ENCODE results near the gene BMAL2. TPM values are rescaled to one million over a fixed set of nuclear protein-coding genes. Genes with fewer than 3 reads are reported as not detected.

Gene BMAL2, protein sequence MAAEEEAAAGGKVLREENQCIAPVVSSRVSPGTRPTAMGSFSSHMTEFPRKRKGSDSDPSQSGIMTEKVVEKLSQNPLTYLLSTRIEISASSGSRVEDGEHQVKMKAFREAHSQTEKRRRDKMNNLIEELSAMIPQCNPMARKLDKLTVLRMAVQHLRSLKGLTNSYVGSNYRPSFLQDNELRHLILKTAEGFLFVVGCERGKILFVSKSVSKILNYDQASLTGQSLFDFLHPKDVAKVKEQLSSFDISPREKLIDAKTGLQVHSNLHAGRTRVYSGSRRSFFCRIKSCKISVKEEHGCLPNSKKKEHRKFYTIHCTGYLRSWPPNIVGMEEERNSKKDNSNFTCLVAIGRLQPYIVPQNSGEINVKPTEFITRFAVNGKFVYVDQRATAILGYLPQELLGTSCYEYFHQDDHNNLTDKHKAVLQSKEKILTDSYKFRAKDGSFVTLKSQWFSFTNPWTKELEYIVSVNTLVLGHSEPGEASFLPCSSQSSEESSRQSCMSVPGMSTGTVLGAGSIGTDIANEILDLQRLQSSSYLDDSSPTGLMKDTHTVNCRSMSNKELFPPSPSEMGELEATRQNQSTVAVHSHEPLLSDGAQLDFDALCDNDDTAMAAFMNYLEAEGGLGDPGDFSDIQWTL
- total RNA-seq (2021; ENCODE audit: unreplicated experiment) (21.5 TPM), Bru-seq, nascent RNA (percentile 65 among the genes with signal in this experiment), BruChase-seq, experiment 1, labeled RNA remaining after a 6-hour chase (percentile 65 among the genes with signal in this experiment), BruChase-seq, experiment 2, labeled RNA remaining after a 2-hour chase (percentile 56 among the genes with signal in this experiment)
- polyA plus RNA-seq (2012), result 4.4 and 6.1 TPM in 2 replicates
- long read RNA-seq, partial matches to known transcripts, result 1 of 17 reads
- long read RNA-seq, other reads (novel, unspliced or antisense), result 13 of 17 reads

DNA sequence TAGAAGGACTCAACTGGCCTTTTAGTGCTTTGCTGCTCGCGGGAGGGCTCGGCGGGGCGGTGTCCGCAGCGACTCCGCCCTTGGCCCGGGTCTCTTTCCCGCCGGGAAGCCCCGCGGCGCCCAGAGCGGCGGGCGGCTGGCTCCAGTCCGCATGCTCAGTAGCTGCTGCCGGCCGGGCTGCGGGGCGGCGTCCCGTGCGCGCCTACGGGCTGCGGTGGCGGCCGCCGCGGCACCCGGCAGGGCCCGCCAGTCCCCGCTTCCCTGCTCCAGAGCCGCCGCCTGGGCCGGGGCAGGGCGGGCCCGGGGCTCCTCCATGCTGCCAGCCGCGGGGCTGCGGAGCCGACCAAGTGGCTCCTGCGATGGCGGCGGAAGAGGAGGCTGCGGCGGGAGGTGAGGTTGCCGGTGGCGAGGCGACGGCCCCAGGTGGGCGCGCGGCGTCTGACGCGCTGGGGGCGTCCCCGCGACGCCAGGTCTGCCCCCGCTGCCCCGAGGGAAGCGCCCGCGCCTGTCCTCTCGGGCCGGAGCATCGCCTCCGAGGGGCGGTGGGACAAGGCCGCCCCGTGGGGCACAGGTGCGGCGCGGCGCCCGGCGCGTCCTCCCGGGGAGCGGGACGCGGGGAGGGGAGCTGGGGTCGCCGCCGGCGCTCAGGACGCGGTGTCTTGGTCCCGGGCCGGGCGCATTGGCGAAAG is at the start of gene BMAL2:
TSS of gene BMAL2 (plus strand) at position 123 of the 689 bp plus-strand sequence. CDS start at position 360, 237 bp downstream.
- CTCF ChIA-PET, result interaction anchor here (0.7 kb wide), 1 partner anchor 400 kb away, joined by 3 read pairs; no protein-coding TSS in a partner anchor
- no peaks in the 10 kb centered on the region for H3K9me2 ChIP-seq (ENCODE audit: insufficient read depth)
- DNase-seq (ENCODE audit: low read depth, low spot score) (no peak), ATAC-seq (peak; percentile 76)
- RAD21 ChIA-PET (ENCODE audit: low non-redundant PET in 1 of 2, low total read pairs in 2 of 2, uncharacterized antibody in 2 of 2, unreplicated experiment in 2 of 2), result no interaction called here
- H4K20me1 ChIP-seq (ENCODE audit: insufficient read depth), result no peaks in the 10 kb centered on the region
- H2AFZ ChIP-seq (ENCODE audit: low read depth, low read length, poor library complexity, severe bottlenecking), result peak within 1 kb of the TSS; percentile 79
- H3K4me2 ChIP-seq (ENCODE audit: low read length), result peak within 1 kb of the TSS; percentile 95
- peaks cover 14% of the 10 kb centered on the region for H3K79me2 ChIP-seq (ENCODE audit: insufficient read depth, low read length)
- H3K9me3 ChIP-seq (ENCODE audit: control insufficient read depth in 1 of 2, insufficient read depth in 1 of 2, low read depth in 1 of 2, low read length in 2 of 2), result no peaks in the 10 kb centered on the region
- H3K36me3 ChIP-seq (ENCODE audit: control insufficient read depth in 1 of 2, insufficient read depth in 2 of 2, low read length in 2 of 2), result no peaks in the 10 kb centered on the region
- H3K9ac ChIP-seq (ENCODE audit: low read length), result peak within 1 kb of the TSS; percentile 70
- peak within 1 kb of the TSS; percentile 61 to 78 for H3K4me3 ChIP-seq (replicated peaks in 1 of 2; ENCODE audit: low read depth in 1 of 2, low read length in 2 of 2)
- POLR2A ChIA-PET, result interaction anchor here (1.2 kb wide), 1 partner anchor 9 kb away, joined by 3 read pairs; no protein-coding TSS in a partner anchor
- H3K4me1 ChIP-seq (ENCODE audit: control insufficient read depth in 1 of 2, insufficient read depth in 2 of 2, low read length in 2 of 2), result peaks cover 15 to 31% of the 10 kb centered on the region in 2 experiments
- TF ChIP-seq POLR2AphosphoS5 (IDR thresholded peaks at IDR 0.05; ENCODE audit: low read depth, low read length) (0 out of 2 replicates have a peak, but pooled peaks have one; percentile 20), CEBPB (IDR thresholded peaks at IDR 0.05; ENCODE audit: low read depth) (no peak), EZH2 (IDR thresholded peaks at IDR 0.05) (no peak), ZNF274 (IDR thresholded peaks at IDR 0.05; ENCODE audit: low read depth, low read length) (no peak), EZH2phosphoT487 (IDR thresholded peaks at IDR 0.05; ENCODE audit: borderline replicate concordance) (no peak), POLR2A (IDR thresholded peaks at IDR 0.05; ENCODE audit: borderline replicate concordance, extremely low read depth, insufficient read depth, insufficient read length) (peak; percentile 35), ZFX (IDR thresholded peaks at IDR 0.05) (peak; percentile 83), CBX3 (IDR thresholded peaks at IDR 0.05; ENCODE audit: low read depth) (no peak), SP1 (IDR thresholded peaks at IDR 0.05; ENCODE audit: low read depth) (no peak)
- TF ChIP-seq, protein P1, sequence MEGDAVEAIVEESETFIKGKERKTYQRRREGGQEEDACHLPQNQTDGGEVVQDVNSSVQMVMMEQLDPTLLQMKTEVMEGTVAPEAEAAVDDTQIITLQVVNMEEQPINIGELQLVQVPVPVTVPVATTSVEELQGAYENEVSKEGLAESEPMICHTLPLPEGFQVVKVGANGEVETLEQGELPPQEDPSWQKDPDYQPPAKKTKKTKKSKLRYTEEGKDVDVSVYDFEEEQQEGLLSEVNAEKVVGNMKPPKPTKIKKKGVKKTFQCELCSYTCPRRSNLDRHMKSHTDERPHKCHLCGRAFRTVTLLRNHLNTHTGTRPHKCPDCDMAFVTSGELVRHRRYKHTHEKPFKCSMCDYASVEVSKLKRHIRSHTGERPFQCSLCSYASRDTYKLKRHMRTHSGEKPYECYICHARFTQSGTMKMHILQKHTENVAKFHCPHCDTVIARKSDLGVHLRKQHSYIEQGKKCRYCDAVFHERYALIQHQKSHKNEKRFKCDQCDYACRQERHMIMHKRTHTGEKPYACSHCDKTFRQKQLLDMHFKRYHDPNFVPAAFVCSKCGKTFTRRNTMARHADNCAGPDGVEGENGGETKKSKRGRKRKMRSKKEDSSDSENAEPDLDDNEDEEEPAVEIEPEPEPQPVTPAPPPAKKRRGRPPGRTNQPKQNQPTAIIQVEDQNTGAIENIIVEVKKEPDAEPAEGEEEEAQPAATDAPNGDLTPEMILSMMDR (IDR thresholded peaks at IDR 0.05 in 2 of 3, conservative IDR thresholded peaks at IDR 0.05 in 1 of 3; ENCODE audit: borderline replicate concordance in 1 of 3, insufficient read depth in 1 of 3, low read depth in 2 of 3, low read length in 2 of 3), result no peak
- TF ChIP-seq, protein P2, sequence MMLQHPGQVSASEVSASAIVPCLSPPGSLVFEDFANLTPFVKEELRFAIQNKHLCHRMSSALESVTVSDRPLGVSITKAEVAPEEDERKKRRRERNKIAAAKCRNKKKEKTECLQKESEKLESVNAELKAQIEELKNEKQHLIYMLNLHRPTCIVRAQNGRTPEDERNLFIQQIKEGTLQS (IDR thresholded peaks at IDR 0.05), result no peak
- no peaks in the 10 kb centered on the region for H3K27me3 ChIP-seq (ENCODE audit: insufficient read depth, low read length)
- H3K27ac ChIP-seq (ENCODE audit: low read depth, low read length), result peak within 1 kb of the TSS; percentile 55
- BruUV-seq (replicated peaks), result no TSS peak
- intact Hi-C loops (cut with micrococcal nuclease), result no loop called here

Data from HCT116 (cell line).